DOHH2 (cell line): ENCODE data around the gene TRIM27.
"Not testable (repeated sequence)": the region's sequence is repeated elsewhere in the genome, so short reads cannot be mapped to it uniquely, and the experiment has no call there.

Source experiments
- H3F3A ChIP-seq: fragments of 200-600 bp; sonication (generic), shearing (Covaris generic); 2 replicates; pipeline ENCODE4 v1.6.0; 2016; ENCODE audit warnings: antibody characterized with exemption, mild to moderate bottlenecking; ENCODE audit not compliant: control insufficient read depth, insufficient read depth
- H3K27ac ChIP-seq: fragments of 200-600 bp; sonication (generic); 2 replicates; pipeline ENCODE4 v1.5.1; 2014; ENCODE audit warnings: low read depth, mild to moderate bottlenecking, low read length, moderate library complexity
- H3K27me3 ChIP-seq: fragments of 200-600 bp; sonication (generic); 2 replicates; pipeline ENCODE4 v1.6.1; 2014; ENCODE audit warnings: mild to moderate bottlenecking, low read length, mixed read lengths; ENCODE audit not compliant: control insufficient read depth
- H3K36me3 ChIP-seq: fragments of 200-600 bp; sonication (generic); 2 replicates; pipeline ENCODE4 v1.6.1; 2014; ENCODE audit warnings: mild to moderate bottlenecking, low read length, moderate library complexity, mixed read lengths; ENCODE audit not compliant: control insufficient read depth
- H3K4me1 ChIP-seq: fragments of 200-600 bp; sonication (generic); 2 replicates; pipeline ENCODE4 v1.6.1; 2014; ENCODE audit warnings: mild to moderate bottlenecking, low read length, mixed read lengths; ENCODE audit not compliant: control insufficient read depth
- H3K4me2 ChIP-seq: fragments of 200-600 bp; sonication (generic); 2 replicates; pipeline ENCODE4 v1.6.0; 2014; ENCODE audit warnings: mild to moderate bottlenecking, low read length, moderate library complexity
- H3K4me3 ChIP-seq: fragments of 200-600 bp; sonication (generic); 2 replicates; pipeline ENCODE4 v1.5.1; 2014; ENCODE audit warnings: mild to moderate bottlenecking, low read length, mixed read lengths
- H3K79me2 ChIP-seq: fragments of 200-600 bp; sonication (generic); 2 replicates; pipeline ENCODE4 v1.6.1; 2014; ENCODE audit warnings: mild to moderate bottlenecking, low read length, mixed read lengths; ENCODE audit not compliant: control insufficient read depth
- H3K9me2 ChIP-seq: fragments of 200-600 bp; sonication (generic); replicated peaks from 2 replicates; pipeline ENCODE4 v1.6.1; 2014; ENCODE audit warnings: mild to moderate bottlenecking, low read length, mixed read lengths; ENCODE audit not compliant: control insufficient read depth
- H3K9me3 ChIP-seq: fragments of 200-600 bp; sonication (generic); 2 replicates; pipeline ENCODE4 v1.6.1; 2014; ENCODE audit warnings: antibody characterized with exemption, low read length, mixed read lengths; ENCODE audit not compliant: control insufficient read depth, insufficient read depth
- H4K20me1 ChIP-seq: fragments of 200-600 bp; sonication (generic); 2 replicates; pipeline ENCODE4 v1.6.0; 2014; ENCODE audit warnings: low read depth, mild to moderate bottlenecking, antibody characterized with exemption, low read length, moderate library complexity; ENCODE audit not compliant: control insufficient read depth, insufficient read depth
- CTCF ChIP-seq: fragments of 200-600 bp; sonication (generic); IDR thresholded peaks from one replicate; pipeline ENCODE4 v1.5.1; 2014; ENCODE audit warnings: antibody characterized with exemption, mild to moderate bottlenecking, low read depth, low read length; ENCODE audit not compliant: poor library complexity, severe bottlenecking
- EZH2phosphoT487 ChIP-seq: fragments of 200-600 bp; sonication (generic); IDR thresholded peaks from 2 replicates; pipeline ENCODE4 v1.6.1; 2017; ENCODE audit warnings: borderline replicate concordance, mild to moderate bottlenecking, antibody characterized with exemption, low read length, moderate library complexity, mixed read lengths

TRIM27 gene

GRCh38 chr6:28965706-28966105 lies 41.9 kb upstream of the TRIM27 start:
- Histone ChIP-seq H3K27me3 (no peaks in the 10 kb centered on the region), H3K9me3 (peaks cover 6% of the 10 kb centered on the region; the same call in 1 of the 2 replicates)

GRCh38 chr6:28960846-28961500 lies 37.2 kb upstream of the TRIM27 start:
- Histone ChIP-seq H3K36me3 (no peaks in the 10 kb centered on the region), H4K20me1 (no peaks in the 10 kb centered on the region), H3K27me3 (no peaks in the 10 kb centered on the region), H3K9me3 (no peaks in the 10 kb centered on the region), H3K27ac (no peak overlapping the region), H3K4me2 (no peak overlapping the region), H3K79me2 (no peaks in the 10 kb centered on the region), H3K4me3 (no peak overlapping the region), H3F3A (no peaks in the 10 kb centered on the region), H3K4me1 (no peaks in the 10 kb centered on the region), H3K9me2 (no peaks in the 10 kb centered on the region)
- TF ChIP-seq EZH2phosphoT487 (no peak), CTCF (no peak)

More at GRCh38 chr6:28965706-28966105, 41.9 kb upstream of the TRIM27 start:
- H4K20me1 ChIP-seq = no peaks in the 10 kb centered on the region
- TF ChIP-seq CTCF (no peak), EZH2phosphoT487 (no peak)
- no peaks in the 10 kb centered on the region for H3K79me2 ChIP-seq
- no peaks in the 10 kb centered on the region for H3F3A ChIP-seq
- H3K9me2 ChIP-seq = no peaks in the 10 kb centered on the region
- H3K4me3 ChIP-seq = no peak overlapping the region
- H3K36me3 ChIP-seq = no peaks in the 10 kb centered on the region
- no peak overlapping the region for H3K27ac ChIP-seq
- no peaks in the 10 kb centered on the region for H3K4me1 ChIP-seq
- no peak overlapping the region for H3K4me2 ChIP-seq

GRCh38 chr6:28958561-28959243 lies 34.9 kb upstream of the TRIM27 start:
- not testable (repeated sequence) for H3K4me2 ChIP-seq, H3K27ac ChIP-seq, H3K4me3 ChIP-seq

GRCh38 chr6:28957795-28958314 lies 34.1 kb upstream of the TRIM27 start:
- not testable (repeated sequence) for H3K4me1 ChIP-seq, H3K4me2 ChIP-seq, H3K27me3 ChIP-seq, H4K20me1 ChIP-seq, H3K4me3 ChIP-seq, H3K9me2 ChIP-seq, H3K79me2 ChIP-seq, H3K27ac ChIP-seq, H3K9me3 ChIP-seq, H3F3A ChIP-seq, H3K36me3 ChIP-seq

More at GRCh38 chr6:28958561-28959243, 34.9 kb upstream of the TRIM27 start:
- H3F3A ChIP-seq, H3K27me3 ChIP-seq, H3K9me2 ChIP-seq, H3K9me3 ChIP-seq, H3K4me1 ChIP-seq, H3K79me2 ChIP-seq, H4K20me1 ChIP-seq, H3K36me3 ChIP-seq: not testable (repeated sequence)
